OCI-LY7 (cell line): Measurements from ENCODE around the gene MACROD2.

Experiments
- EZH2phosphoT487 ChIP-seq: fragments of 200-600 bp; sonication (generic); IDR thresholded peaks from 2 replicates; pipeline ENCODE4 v1.6.1; 2018; ENCODE audit warnings: low read depth, borderline replicate concordance, mild to moderate bottlenecking, mixed run types, antibody characterized with exemption, low read length, moderate library complexity, mixed read lengths
- TF ChIP-seq, protein P1 (sequence below): fragments of 200-600 bp; sonication (generic); conservative IDR thresholded peaks from 2 replicates; pipeline ENCODE4 v1.5.1; 2014; ENCODE audit warnings: mild to moderate bottlenecking, antibody characterized with exemption, low read length, moderate library complexity, mixed read lengths

DNA sequence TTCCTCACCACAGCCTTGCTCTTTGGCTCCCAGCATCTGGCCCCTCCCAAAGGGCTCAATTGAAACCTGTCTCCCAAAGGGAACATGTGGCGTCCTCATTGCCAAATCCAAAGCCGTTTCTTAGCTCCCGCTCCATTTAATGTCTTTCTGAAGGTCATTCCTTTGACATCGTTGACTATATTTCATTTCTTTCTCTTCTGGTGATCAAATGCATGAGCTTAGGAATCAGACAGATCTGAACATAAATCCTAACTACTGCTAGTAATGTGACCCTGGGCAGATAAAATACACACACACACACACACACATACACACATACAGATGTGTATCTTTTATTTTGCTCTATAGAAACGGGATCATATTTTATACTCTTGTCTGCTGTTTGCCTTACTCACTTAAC is 1306.8 kb downstream of the MACROD2 start:
- TF ChIP-seq, protein P1, sequence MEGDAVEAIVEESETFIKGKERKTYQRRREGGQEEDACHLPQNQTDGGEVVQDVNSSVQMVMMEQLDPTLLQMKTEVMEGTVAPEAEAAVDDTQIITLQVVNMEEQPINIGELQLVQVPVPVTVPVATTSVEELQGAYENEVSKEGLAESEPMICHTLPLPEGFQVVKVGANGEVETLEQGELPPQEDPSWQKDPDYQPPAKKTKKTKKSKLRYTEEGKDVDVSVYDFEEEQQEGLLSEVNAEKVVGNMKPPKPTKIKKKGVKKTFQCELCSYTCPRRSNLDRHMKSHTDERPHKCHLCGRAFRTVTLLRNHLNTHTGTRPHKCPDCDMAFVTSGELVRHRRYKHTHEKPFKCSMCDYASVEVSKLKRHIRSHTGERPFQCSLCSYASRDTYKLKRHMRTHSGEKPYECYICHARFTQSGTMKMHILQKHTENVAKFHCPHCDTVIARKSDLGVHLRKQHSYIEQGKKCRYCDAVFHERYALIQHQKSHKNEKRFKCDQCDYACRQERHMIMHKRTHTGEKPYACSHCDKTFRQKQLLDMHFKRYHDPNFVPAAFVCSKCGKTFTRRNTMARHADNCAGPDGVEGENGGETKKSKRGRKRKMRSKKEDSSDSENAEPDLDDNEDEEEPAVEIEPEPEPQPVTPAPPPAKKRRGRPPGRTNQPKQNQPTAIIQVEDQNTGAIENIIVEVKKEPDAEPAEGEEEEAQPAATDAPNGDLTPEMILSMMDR, result no peak
- TF ChIP-seq EZH2phosphoT487, result no peak
